K562 (cell line): ENCODE measurements around the gene CSH1. TPM values are rescaled to one million over a fixed set of nuclear protein-coding genes. Genes with fewer than 3 reads are reported as not detected.
A peak's percentile ranks its signal among the peaks of the same experiment; 100 is the strongest.

Experiments used
- CCAR2 ChIP-seq: fragments of 200-400 bp; formaldehyde crosslinking; IDR thresholded peaks from 2 replicates; pipeline ENCODE4 v1.6.1; 2017; ENCODE audit warnings: mild to moderate bottlenecking, low read depth, low read length
- GMEB1 ChIP-seq: fragments of 250-450 bp; sonication (Bioruptor Pico); IDR thresholded peaks from 2 replicates; pipeline ENCODE4 v1.4.0; 2020; ENCODE audit warnings: mild to moderate bottlenecking
- HDAC3 ChIP-seq: fragments of 450-650 bp; IDR thresholded peaks from 2 replicates; pipeline ENCODE4 v1.6.1; 2018; ENCODE audit warnings: borderline replicate concordance, mild to moderate bottlenecking, moderate library complexity; ENCODE audit not compliant: partially characterized antibody
- HDAC6 ChIP-seq: IDR thresholded peaks from 2 replicates; pipeline ENCODE4 v1.6.1; 2012; ENCODE audit warnings: low read depth, mild to moderate bottlenecking, control low read depth, inconsistent platforms, low read length, moderate library complexity
- NFE2L1 ChIP-seq: fragments of 450-650 bp; IDR thresholded peaks from 2 replicates; pipeline ENCODE4 v1.6.1; 2016; ENCODE audit warnings: missing genetic modification characterization, low read depth, mild to moderate bottlenecking, missing compliant biosample characterization, moderate library complexity, borderline replicate concordance
- RHOXF2B ChIP-seq: fragments of 250-450 bp; sonication (Bioruptor Pico); conservative IDR thresholded peaks from 2 replicates; pipeline ENCODE4 v1.5.1; 2021
- SMARCE1 ChIP-seq: fragments of 450-650 bp; IDR thresholded peaks from 2 replicates; pipeline ENCODE4 v1.7.1; 2016; ENCODE audit warnings: mild to moderate bottlenecking
- SOX6 ChIP-seq: fragments of 450-650 bp; IDR thresholded peaks from 2 replicates; pipeline ENCODE4 v1.6.1; 2014; ENCODE audit warnings: mild to moderate bottlenecking
- SREBF1 ChIP-seq: fragments of 150-350 bp; IDR thresholded peaks from 2 replicates; pipeline ENCODE4 v1.6.1; 2014; ENCODE audit warnings: antibody characterized with exemption, low read depth, low read length, borderline replicate concordance
- STAT5B ChIP-seq: fragments of 250-450 bp; sonication (Bioruptor Pico); IDR thresholded peaks from 2 replicates; pipeline ENCODE4 v1.8.0; 2021; ENCODE audit warnings: mild to moderate bottlenecking, inconsistent platforms
- YY1 ChIP-seq, 3 experiments: IDR thresholded peaks; 2 replicates each; pipeline ENCODE4 v1.6.1; 2011; ENCODE audit warnings: low read length in 2 of 3, mild to moderate bottlenecking in 2 of 3, moderate library complexity in 2 of 3, borderline replicate concordance in 1 of 3, control low read depth in 1 of 3, low read depth in 1 of 3; ENCODE audit not compliant: insufficient read depth in 3 of 3, insufficient replicate concordance in 2 of 3, control insufficient read depth in 1 of 3, insufficient read length in 1 of 3; ENCODE audit errors: extremely low read depth in 1 of 3
- ZNF280A ChIP-seq: fragments of 450-650 bp; IDR thresholded peaks from 2 replicates; pipeline ENCODE4 v1.6.1; 2018; ENCODE audit warnings: mild to moderate bottlenecking, low read depth; ENCODE audit not compliant: partially characterized antibody
- ZNF41 ChIP-seq: fragments of 250-450 bp; sonication (Bioruptor Pico); conservative IDR thresholded peaks from 2 replicates; pipeline ENCODE4 v1.4.0; 2020; ENCODE audit warnings: mild to moderate bottlenecking
- ZNF512 ChIP-seq: IDR thresholded peaks from 2 replicates; pipeline ENCODE4 v1.6.1; 2016; ENCODE audit warnings: missing genetic modification characterization, missing compliant biosample characterization
- ZNF644 ChIP-seq: fragments of 200-800 bp; sonication (Bioruptor generic); IDR thresholded peaks from 2 replicates; pipeline ENCODE4 v1.6.1; 2016; ENCODE audit warnings: low read depth, missing genetic modification characterization, missing compliant biosample characterization
- ZSCAN32 ChIP-seq: fragments of 450-650 bp; formaldehyde crosslinking; IDR thresholded peaks from 2 replicates; pipeline ENCODE4 v1.4.0; 2020; ENCODE audit warnings: mild to moderate bottlenecking, moderate library complexity
- polyA plus RNA-seq, 8 experiments: library from polyadenylated mRNA; depleted of rRNA in 4 of 8; stranded (reverse) in 5 of 8; unstranded in 3 of 8; fragments of >200 nt; fragmentation: Nextera tagmentation in 2 of 8; fragmentation: Illumina TruSeq in 1 of 8; extraction: Ambion mirVana in 2 of 8; extraction: Trizol in 1 of 8; gene quantifications; 2 replicates each; pipeline versions ENCODE4 v1.2.1 to v1.2.3, GENCODE V29; 2011 to 2014; ENCODE audit warnings: inconsistent platforms in 1 of 8, missing spikeins in 1 of 8
- total RNA-seq, 7 experiments: library from RNA; depleted of rRNA in 6 of 7; stranded (reverse); fragments of >200 nt in 6 of 7; fragmentation: Illumina TruSeq in 2 of 7; extraction: Trizol in 2 of 7; gene quantifications; 2 replicates each; pipeline versions ENCODE4 v1.2.1 to v1.2.3, GENCODE V29; 2011 to 2021; ENCODE audit warnings: low replicate concordance in 1 of 7
- TF ChIP-seq, protein P1 (sequence below): fragments of 450-650 bp; formaldehyde crosslinking; IDR thresholded peaks from 2 replicates; pipeline ENCODE4 v1.4.0; 2020; ENCODE audit warnings: mild to moderate bottlenecking, moderate library complexity
- TF ChIP-seq, protein P2 (sequence below): fragments of 450-650 bp; conservative IDR thresholded peaks from 2 replicates; pipeline ENCODE4 v1.6.1; 2016; ENCODE audit warnings: missing genetic modification characterization, low read depth, mild to moderate bottlenecking, control low read depth, missing compliant biosample characterization

Gene CSH1
- total and polyA plus RNA-seq, 9 of the 15 experiments (the other 6 are each of a cell fraction or from before 2014, with no cell fraction given), result not detected

DNA sequence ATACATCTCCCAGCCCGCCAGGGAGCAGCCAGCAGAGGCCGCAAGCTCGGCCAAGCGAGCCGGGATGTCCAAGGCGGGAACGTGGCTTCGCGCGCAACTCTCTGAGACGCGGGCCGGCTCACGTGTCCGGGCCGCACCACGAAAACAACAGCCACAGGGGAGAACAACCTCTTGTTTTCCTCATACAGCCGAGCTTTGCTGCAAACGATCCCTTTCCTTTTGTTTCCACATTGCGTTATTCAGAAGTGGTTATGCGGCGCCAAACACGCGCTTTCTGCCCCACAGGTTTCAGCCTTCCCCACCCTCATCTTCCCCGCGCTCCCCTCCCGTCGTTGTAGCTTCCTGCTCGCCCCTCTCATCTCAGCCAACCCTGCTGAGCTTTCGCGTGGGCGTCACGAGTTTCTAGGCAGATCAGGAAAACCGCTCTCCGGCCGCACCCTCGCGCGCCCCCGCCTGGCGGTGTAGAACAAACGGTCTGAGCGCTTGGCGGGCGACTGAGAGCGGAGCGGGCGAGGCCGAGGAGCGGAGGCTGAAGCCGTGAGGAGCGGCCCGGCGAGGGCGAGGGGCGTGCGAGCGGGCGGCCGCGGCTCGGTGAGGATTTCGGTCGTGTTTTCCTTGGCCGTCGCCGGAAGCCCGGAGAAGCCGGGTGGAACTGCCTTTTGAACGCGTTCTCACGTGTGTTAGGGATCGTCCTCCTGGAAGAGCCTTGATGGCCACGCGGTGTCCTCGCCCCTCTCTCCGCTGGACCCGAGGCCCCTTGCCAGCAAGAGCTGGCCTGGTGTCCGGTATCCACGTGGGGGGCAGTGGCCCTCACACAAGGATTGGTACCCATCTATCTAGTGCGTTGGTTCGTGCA is 47.3 kb downstream of the CSH1 start (continued):
- TF ChIP-seq ZNF512 (tag) (no peak), GMEB1 (CRISPR knock-in tag) (peak; percentile 44), CCAR2 (no peak), ZSCAN32 (CRISPR knock-in tag) (no peak), NFE2L1 (no peak), SREBF1 (peak; percentile 93), SOX6 (no peak; the same call in 1 of the 2 replicates), RHOXF2B (no peak), HDAC6 (no peak), ZNF644 (0 out of 2 replicates have a peak, but pooled peaks have one; percentile 44), YY1 (IDR thresholded peaks at IDR 0.05; ENCODE audit: borderline replicate concordance in 1 of 3, control insufficient read depth in 1 of 3, extremely low read depth in 1 of 3, insufficient read depth in 3 of 3, insufficient read length in 1 of 3, insufficient replicate concordance in 2 of 3, low read depth in 1 of 3, low read length in 2 of 3) (peak in 1 of 3 experiments; percentile 29), ZNF280A (no peak), STAT5B (no peak), ZNF41 (CRISPR knock-in tag) (0 out of 2 replicates have a peak, but pooled peaks have one; percentile 56), HDAC3 (peak; percentile 31), SMARCE1 (0 out of 2 replicates have a peak, but pooled peaks have one; percentile 19)
- TF ChIP-seq, protein P1, sequence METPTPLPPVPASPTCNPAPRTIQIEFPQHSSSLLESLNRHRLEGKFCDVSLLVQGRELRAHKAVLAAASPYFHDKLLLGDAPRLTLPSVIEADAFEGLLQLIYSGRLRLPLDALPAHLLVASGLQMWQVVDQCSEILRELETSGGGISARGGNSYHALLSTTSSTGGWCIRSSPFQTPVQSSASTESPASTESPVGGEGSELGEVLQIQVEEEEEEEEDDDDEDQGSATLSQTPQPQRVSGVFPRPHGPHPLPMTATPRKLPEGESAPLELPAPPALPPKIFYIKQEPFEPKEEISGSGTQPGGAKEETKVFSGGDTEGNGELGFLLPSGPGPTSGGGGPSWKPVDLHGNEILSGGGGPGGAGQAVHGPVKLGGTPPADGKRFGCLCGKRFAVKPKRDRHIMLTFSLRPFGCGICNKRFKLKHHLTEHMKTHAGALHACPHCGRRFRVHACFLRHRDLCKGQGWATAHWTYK, result peak; percentile 69
- TF ChIP-seq, protein P2, sequence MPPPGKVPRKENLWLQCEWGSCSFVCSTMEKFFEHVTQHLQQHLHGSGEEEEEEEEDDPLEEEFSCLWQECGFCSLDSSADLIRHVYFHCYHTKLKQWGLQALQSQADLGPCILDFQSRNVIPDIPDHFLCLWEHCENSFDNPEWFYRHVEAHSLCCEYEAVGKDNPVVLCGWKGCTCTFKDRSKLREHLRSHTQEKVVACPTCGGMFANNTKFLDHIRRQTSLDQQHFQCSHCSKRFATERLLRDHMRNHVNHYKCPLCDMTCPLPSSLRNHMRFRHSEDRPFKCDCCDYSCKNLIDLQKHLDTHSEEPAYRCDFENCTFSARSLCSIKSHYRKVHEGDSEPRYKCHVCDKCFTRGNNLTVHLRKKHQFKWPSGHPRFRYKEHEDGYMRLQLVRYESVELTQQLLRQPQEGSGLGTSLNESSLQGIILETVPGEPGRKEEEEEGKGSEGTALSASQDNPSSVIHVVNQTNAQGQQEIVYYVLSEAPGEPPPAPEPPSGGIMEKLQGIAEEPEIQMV, result no peak; the same call in 1 of the 2 replicates
